ENCODE results near the gene NRXN3.

NRXN3 gene

DNA sequence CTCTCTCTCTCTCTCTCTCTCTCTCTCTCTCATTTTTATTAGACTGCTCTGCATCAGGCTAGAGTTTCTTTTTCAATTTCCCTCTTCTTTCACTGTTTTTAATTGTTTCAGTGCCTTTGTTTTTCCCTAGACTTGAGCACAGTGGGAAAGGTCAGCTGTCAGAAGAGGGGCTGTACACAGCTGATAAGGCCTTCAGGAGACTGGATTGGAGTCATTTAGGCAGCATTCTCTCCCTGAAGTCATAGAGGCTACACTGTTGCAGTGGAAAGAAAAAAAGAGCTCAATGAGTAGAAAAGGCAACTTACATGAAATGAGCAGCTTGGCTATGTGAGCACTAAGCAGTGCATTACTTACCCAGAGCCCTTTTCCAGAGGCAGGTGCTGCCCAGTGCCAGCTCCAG is 456.9 kb downstream of the NRXN3 start:
- H3K4me1 ChIP-seq (ENCODE audit: control insufficient read depth, insufficient read depth, low read length), result no peaks in the 10 kb centered on the region
- H3K27ac ChIP-seq (ENCODE audit: low read depth, low read length), result no peak overlapping the region
- no peak overlapping the region for H3K9ac ChIP-seq (ENCODE audit: low read length)
- H3K27me3 ChIP-seq (ENCODE audit: control insufficient read depth, insufficient read depth, low read length), result no peaks in the 10 kb centered on the region
- no peaks in the 10 kb centered on the region for H3K36me3 ChIP-seq (ENCODE audit: control insufficient read depth, insufficient read depth, low read length)
- no peak overlapping the region for H3K4me3 ChIP-seq (ENCODE audit: low read length)

DNA sequence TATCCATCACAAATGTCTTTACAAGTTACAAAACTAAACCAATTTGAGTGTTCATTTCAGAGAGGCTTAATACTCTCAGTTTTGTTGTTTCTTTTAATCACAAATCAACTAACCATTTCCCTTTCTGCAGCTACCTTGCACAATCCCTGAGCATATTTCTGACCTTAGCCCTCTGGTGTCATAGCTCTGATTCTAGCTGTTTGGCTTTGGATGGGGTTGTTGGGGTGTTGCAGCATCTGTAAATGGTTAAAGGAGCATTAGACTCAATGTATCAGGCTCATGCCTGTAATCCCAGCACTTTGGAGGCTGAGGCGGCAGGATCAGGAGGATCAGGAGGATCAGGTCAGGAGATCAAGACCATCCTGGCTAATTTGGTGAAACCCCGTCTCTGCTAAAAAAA is 461.4 kb downstream of the NRXN3 start:
- Histone ChIP-seq H3K4me1 (ENCODE audit: control insufficient read depth, insufficient read depth, low read length) (no peaks in the 10 kb centered on the region), H3K27me3 (ENCODE audit: control insufficient read depth, insufficient read depth, low read length) (no peaks in the 10 kb centered on the region), H3K36me3 (ENCODE audit: control insufficient read depth, insufficient read depth, low read length) (no peaks in the 10 kb centered on the region), H3K9ac (ENCODE audit: low read length) (no peak overlapping the region), H3K4me3 (ENCODE audit: low read length) (no peak overlapping the region), H3K27ac (ENCODE audit: low read depth, low read length) (no peak overlapping the region)

DNA sequence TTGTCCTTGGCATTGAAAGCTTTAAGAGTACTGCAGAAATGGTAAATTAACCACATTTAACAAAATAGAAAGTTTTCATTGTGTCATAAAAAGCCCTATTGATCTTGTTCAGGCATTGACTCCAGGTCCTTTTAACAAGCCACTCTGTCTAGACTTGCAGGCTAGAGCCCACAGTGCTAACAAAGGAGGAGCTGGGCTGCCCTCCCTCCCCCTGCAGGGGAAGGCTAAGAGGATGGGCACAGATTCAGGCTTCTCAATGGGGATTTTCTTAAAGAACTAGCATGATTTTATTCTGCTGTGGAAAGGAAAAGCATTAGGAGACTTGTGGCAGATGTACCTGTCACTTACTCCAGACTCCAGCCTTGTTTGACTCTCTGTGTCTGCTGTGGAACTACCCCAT is 463.6 kb downstream of the NRXN3 start:
- Histone ChIP-seq H3K27ac (ENCODE audit: low read depth, low read length) (no peak overlapping the region), H3K4me3 (ENCODE audit: low read length) (no peak overlapping the region), H3K4me1 (ENCODE audit: control insufficient read depth, insufficient read depth, low read length) (no peaks in the 10 kb centered on the region), H3K27me3 (ENCODE audit: control insufficient read depth, insufficient read depth, low read length) (no peaks in the 10 kb centered on the region), H3K9ac (ENCODE audit: low read length) (no peak overlapping the region), H3K36me3 (ENCODE audit: control insufficient read depth, insufficient read depth, low read length) (no peaks in the 10 kb centered on the region)

DNA sequence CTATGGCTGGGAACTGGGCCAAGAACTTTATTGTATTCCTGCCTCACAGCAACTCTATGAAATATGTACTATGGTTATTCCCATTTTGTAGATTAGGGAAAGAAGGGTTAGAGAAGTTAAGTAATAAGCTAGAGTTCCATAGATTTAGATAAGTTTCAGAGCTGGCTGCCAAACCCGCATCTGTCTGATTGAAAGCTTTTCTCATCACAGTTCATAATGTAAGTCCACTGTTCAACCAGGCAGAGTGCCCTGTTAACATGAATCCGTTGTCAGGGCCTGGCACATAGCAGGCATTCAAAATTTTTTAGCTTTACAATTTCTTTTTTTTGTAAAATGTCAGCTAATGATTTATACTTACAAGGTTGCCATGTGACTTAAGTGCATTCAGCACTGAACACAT is 467.3 kb downstream of the NRXN3 start:
- Histone ChIP-seq H3K9ac (ENCODE audit: low read length) (no peak overlapping the region), H3K27ac (ENCODE audit: low read depth, low read length) (no peak overlapping the region), H3K27me3 (ENCODE audit: control insufficient read depth, insufficient read depth, low read length) (no peaks in the 10 kb centered on the region), H3K36me3 (ENCODE audit: control insufficient read depth, insufficient read depth, low read length) (no peaks in the 10 kb centered on the region), H3K4me1 (ENCODE audit: control insufficient read depth, insufficient read depth, low read length) (no peaks in the 10 kb centered on the region), H3K4me3 (ENCODE audit: low read length) (no peak overlapping the region)

DNA sequence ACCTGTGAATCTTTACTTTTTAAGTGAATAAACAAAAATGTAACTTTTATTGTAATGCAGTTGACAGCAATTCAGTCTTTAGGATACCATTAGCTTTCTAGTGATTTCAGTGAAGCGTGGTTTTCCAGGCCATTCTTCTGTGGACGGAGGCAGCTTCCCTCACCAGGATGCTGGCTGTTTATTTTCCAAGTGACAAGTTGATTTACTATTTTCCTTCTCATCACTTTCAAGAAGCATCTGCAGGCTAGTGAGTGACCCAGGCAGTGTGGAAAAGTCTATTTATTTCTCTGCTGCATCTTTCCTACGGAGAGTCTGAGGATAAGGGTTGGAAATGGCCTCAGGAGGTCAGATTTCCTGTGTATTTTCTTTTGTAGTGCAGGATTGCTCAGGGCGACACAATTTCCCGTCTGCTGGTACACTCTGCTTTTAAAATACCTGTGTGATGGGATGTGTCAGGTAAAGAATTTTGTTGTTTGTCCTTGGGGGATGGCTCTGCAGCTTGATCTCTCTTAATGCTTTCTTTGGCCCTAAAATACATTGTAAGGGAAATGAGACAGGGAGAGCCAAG is 467.8 kb downstream of the NRXN3 start:
- Histone ChIP-seq H3K27ac (ENCODE audit: low read depth, low read length) (no peak overlapping the region), H3K4me3 (ENCODE audit: low read length) (no peak overlapping the region), H3K4me1 (ENCODE audit: control insufficient read depth, insufficient read depth, low read length) (no peaks in the 10 kb centered on the region), H3K36me3 (ENCODE audit: control insufficient read depth, insufficient read depth, low read length) (no peaks in the 10 kb centered on the region), H3K9ac (ENCODE audit: low read length) (no peak overlapping the region), H3K27me3 (ENCODE audit: control insufficient read depth, insufficient read depth, low read length) (no peaks in the 10 kb centered on the region)

DNA sequence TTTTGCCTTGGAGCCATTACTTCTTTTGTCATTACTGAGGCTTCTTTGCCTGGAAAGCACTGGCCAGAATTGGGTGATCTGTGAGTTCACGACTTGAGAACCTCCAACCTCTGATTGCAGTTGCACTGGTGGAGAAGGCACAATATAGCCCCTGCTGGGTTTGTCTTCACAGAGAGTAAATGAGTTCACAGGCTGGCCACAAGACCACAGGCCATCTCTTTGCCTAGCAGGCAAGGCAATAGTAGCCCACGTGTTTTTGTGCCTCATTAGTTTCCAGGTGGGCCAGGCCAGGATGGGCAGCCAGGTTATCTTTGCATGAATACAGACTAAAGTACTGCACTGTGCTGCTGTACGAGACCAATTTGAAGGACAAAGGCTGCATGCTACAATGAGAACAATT is 468.8 kb downstream of the NRXN3 start:
- Histone ChIP-seq H3K4me3 (ENCODE audit: low read length) (no peak overlapping the region), H3K9ac (ENCODE audit: low read length) (no peak overlapping the region), H3K27ac (ENCODE audit: low read depth, low read length) (no peak overlapping the region), H3K36me3 (ENCODE audit: control insufficient read depth, insufficient read depth, low read length) (no peaks in the 10 kb centered on the region), H3K4me1 (ENCODE audit: control insufficient read depth, insufficient read depth, low read length) (no peaks in the 10 kb centered on the region), H3K27me3 (ENCODE audit: control insufficient read depth, insufficient read depth, low read length) (no peaks in the 10 kb centered on the region)

DNA sequence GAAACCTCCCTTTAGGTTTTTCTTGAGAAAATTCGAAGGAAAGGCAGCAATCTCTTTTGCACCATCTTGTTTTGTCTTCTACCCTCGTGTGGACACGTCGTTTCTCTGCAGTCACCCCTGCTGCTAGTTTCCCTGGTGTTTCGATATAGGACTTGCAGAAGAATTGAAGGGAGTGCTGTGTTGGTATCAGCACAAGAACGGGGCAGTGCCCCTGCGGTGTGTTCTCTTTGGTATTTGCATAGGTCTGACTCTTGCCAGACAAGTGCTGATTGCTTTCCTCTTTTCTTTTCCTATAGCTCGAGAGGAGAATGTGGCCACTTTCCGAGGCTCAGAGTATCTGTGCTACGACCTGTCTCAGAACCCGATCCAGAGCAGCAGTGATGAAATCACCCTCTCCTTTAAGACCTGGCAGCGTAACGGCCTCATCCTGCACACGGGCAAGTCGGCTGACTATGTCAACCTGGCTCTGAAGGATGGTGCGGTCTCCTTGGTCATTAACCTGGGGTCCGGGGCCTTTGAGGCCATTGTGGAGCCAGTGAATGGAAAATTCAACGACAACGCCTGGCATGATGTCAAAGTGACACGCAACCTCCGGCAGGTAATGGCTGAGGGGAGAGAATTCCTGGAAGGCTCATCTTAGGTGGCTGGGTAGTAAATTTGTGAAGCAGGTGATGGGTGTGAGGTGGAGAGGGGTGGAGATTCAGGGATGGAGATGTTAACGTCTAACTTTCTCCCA is 474.8 kb downstream of the NRXN3 start:
- no peak overlapping the region for H3K9ac ChIP-seq (ENCODE audit: low read length)
- H3K36me3 ChIP-seq (ENCODE audit: control insufficient read depth, insufficient read depth, low read length), result no peaks in the 10 kb centered on the region
- no peak overlapping the region for H3K4me3 ChIP-seq (ENCODE audit: low read length)
- H3K4me1 ChIP-seq (ENCODE audit: control insufficient read depth, insufficient read depth, low read length), result no peaks in the 10 kb centered on the region
- H3K27me3 ChIP-seq (ENCODE audit: control insufficient read depth, insufficient read depth, low read length), result no peaks in the 10 kb centered on the region
- no peak overlapping the region for H3K27ac ChIP-seq (ENCODE audit: low read depth, low read length)

DNA sequence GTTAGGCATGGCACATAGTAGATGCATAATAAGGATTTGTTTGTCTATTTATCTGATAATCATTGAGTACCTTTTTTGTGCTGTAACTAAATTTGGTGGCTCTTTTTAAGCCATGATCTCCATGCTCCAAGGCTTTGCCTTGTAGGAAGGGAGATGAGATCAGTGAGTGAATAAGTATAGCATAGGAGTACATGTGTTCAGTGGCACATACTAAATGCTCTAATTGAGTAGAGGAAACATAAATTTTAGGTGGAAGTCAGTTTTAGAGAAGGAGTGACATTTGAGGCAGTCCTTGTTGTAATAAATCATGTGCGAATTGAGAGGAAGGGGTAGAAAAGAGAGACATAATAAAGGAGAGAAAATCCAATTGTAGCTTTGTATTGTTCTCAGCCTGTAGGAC is 482.6 kb downstream of the NRXN3 start:
- no peak overlapping the region for H3K27ac ChIP-seq (ENCODE audit: low read depth, low read length)
- H3K4me1 ChIP-seq (ENCODE audit: control insufficient read depth, insufficient read depth, low read length), result no peaks in the 10 kb centered on the region
- no peaks in the 10 kb centered on the region for H3K36me3 ChIP-seq (ENCODE audit: control insufficient read depth, insufficient read depth, low read length)
- H3K4me3 ChIP-seq (ENCODE audit: low read length), result no peak overlapping the region
- no peak overlapping the region for H3K9ac ChIP-seq (ENCODE audit: low read length)
- H3K27me3 ChIP-seq (ENCODE audit: control insufficient read depth, insufficient read depth, low read length), result no peaks in the 10 kb centered on the region

DNA sequence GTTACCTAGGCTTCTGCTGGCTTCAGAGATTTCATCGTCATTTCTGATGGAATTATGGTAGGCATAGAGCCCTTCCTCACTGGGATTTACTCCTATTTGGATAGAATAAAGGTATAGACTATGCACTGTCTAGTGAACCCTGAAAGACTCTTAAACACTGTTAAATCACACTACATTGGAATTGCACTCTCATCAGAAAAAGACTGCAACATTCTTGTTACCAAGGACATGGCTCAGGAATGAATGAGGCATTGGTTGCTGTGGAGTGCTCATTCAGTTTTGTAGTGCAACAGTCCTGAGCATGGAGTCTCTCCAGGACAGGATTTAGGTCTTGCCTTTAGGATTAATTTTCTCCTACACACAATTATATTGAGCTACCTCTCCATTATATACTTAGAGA is 483.0 kb downstream of the NRXN3 start:
- no peaks in the 10 kb centered on the region for H3K27me3 ChIP-seq (ENCODE audit: control insufficient read depth, insufficient read depth, low read length)
- H3K4me3 ChIP-seq (ENCODE audit: low read length), result no peak overlapping the region
- no peaks in the 10 kb centered on the region for H3K4me1 ChIP-seq (ENCODE audit: control insufficient read depth, insufficient read depth, low read length)
- no peak overlapping the region for H3K9ac ChIP-seq (ENCODE audit: low read length)
- no peak overlapping the region for H3K27ac ChIP-seq (ENCODE audit: low read depth, low read length)
- no peaks in the 10 kb centered on the region for H3K36me3 ChIP-seq (ENCODE audit: control insufficient read depth, insufficient read depth, low read length)

DNA sequence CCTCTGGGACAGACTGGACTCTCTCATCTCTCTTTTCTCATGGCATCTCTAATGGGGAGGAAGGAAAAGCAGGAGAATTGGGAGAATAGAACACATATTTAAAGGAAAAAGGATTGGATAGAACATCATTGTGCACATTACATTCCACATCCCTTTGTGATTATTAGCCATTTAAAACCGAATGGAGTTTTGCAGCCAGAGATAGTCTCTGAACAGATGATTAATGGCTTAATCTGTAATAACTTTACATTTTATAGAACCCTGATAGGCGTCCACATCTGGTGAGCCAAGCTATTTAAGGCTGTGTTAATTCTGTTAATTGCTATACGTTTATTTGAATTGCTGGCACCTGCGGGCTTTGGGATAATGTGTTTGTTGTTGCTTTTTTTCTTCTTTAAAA is 487.3 kb downstream of the NRXN3 start:
- no peaks in the 10 kb centered on the region for H3K4me1 ChIP-seq (ENCODE audit: control insufficient read depth, insufficient read depth, low read length)
- no peaks in the 10 kb centered on the region for H3K36me3 ChIP-seq (ENCODE audit: control insufficient read depth, insufficient read depth, low read length)
- no peak overlapping the region for H3K9ac ChIP-seq (ENCODE audit: low read length)
- H3K27me3 ChIP-seq (ENCODE audit: control insufficient read depth, insufficient read depth, low read length), result no peaks in the 10 kb centered on the region
- no peak overlapping the region for H3K27ac ChIP-seq (ENCODE audit: low read depth, low read length)
- H3K4me3 ChIP-seq (ENCODE audit: low read length), result no peak overlapping the region

DNA sequence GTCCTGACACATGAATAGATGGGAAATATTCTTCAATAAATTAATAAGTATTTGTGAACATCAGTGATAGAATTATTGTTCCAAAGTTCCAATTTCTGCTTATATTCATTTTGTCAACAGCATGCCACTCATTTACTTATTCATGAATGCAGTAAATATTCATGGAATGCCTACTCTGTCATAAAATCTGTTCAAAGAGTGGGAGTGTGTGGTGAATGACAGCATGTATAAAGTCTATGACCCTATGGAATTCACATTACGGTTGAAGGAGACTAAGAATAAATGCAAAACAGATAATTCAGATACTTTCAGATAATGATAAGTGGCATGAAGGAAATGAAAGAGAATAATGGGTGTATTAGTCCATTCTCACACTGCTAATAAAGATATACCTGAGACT is 494.7 kb downstream of the NRXN3 start:
- H3K4me3 ChIP-seq (ENCODE audit: low read length), result no peak overlapping the region
- H3K27ac ChIP-seq (ENCODE audit: low read depth, low read length), result no peak overlapping the region
- no peaks in the 10 kb centered on the region for H3K27me3 ChIP-seq (ENCODE audit: control insufficient read depth, insufficient read depth, low read length)
- H3K4me1 ChIP-seq (ENCODE audit: control insufficient read depth, insufficient read depth, low read length), result no peaks in the 10 kb centered on the region
- H3K36me3 ChIP-seq (ENCODE audit: control insufficient read depth, insufficient read depth, low read length), result no peaks in the 10 kb centered on the region
- H3K9ac ChIP-seq (ENCODE audit: low read length), result no peak overlapping the region

DNA sequence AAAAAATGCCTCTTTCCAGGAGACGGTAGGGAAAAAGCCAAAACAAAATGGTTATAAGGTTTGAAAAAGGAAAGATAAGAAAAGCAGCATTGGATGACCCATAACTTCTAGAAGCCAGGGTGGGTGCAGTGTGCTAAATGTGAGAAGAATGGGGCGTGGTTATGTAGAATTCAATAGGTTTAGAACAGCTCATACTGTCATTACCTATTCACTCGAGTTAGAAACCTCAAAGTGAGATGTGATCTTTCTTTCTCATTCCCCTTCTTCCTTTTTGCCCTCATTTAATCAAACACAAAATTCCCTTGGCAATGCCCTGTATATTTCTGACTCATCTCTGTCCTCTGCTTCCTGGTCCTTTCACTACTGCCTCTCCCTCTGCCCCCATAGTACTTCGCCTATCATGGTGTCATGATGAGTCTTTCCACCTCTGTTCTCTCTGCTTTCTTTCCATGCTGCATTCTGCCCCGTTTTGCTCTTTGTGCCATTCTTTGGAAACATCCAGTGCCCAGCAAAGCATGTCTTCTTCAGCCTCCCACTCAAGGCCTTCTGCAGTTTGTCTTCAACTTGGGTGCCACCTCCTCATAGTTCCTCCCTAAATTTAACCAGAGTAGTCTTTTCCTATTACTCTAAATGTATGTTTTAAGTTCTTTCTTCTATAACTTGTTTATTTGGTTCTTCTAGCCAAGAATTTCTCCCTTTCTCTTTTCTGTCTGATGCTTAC is 496.3 kb downstream of the NRXN3 start:
- no peak overlapping the region for H3K4me3 ChIP-seq (ENCODE audit: low read length)
- no peak overlapping the region for H3K9ac ChIP-seq (ENCODE audit: low read length)
- no peak overlapping the region for H3K27ac ChIP-seq (ENCODE audit: low read depth, low read length)
- H3K27me3 ChIP-seq (ENCODE audit: control insufficient read depth, insufficient read depth, low read length), result no peaks in the 10 kb centered on the region
- H3K4me1 ChIP-seq (ENCODE audit: control insufficient read depth, insufficient read depth, low read length), result no peaks in the 10 kb centered on the region
- H3K36me3 ChIP-seq (ENCODE audit: control insufficient read depth, insufficient read depth, low read length), result no peaks in the 10 kb centered on the region

DNA sequence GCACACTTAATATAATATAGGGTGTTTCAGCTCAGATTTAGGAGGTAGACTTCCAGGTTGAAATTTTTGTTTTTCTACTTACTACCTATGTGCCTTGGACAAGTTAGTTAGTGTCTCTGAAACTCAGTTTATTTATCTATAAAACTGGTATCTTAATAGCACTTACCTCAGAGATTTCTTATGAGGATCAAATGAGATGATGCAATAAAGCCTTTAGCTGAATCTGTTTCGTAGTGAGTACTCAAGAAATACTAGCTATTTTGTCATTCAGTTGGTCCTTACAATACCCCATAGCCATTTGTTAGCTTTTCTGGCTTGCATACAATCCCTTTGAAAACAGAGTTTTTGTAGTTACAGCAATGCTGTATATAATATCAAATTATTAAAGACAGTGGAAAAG is 497.0 kb downstream of the NRXN3 start:
- Histone ChIP-seq H3K36me3 (ENCODE audit: control insufficient read depth, insufficient read depth, low read length) (no peaks in the 10 kb centered on the region), H3K27me3 (ENCODE audit: control insufficient read depth, insufficient read depth, low read length) (no peaks in the 10 kb centered on the region), H3K9ac (ENCODE audit: low read length) (no peak overlapping the region), H3K4me1 (ENCODE audit: control insufficient read depth, insufficient read depth, low read length) (no peaks in the 10 kb centered on the region), H3K27ac (ENCODE audit: low read depth, low read length) (no peak overlapping the region), H3K4me3 (ENCODE audit: low read length) (no peak overlapping the region)
